SK-N-SH (cell line): ENCODE results near the gene GBX2. TPM values are rescaled to one million over a fixed set of nuclear protein-coding genes. Genes with fewer than 3 reads are reported as not detected.

Experiments
- CTCF ChIA-PET: fragments of 300-600, 350-600 bp; formaldehyde crosslinking; extraction: SDS; loops from one replicate; lab custom pipeline; 2021; lab: Yijun Ruan, JAX
- POLR2A ChIA-PET: fragments of 350-600 bp; sonication (Branson Sonifier 250); formaldehyde crosslinking; extraction: SDS; loops from one replicate; lab custom pipeline; 2020; ENCODE audit warnings: antibody characterized with exemption, inconsistent platforms; lab: Yijun Ruan, JAX
- DNase-seq: peaks from one replicate; pipeline ENCODE4 v3.0.0; 2012
- H2AFZ ChIP-seq: fragments of 200-600 bp; sonication (generic); 2 replicates; pipeline ENCODE4 v1.8.1; 2016; ENCODE audit warnings: antibody characterized with exemption, mild to moderate bottlenecking, low read depth
- H3F3A ChIP-seq: fragments of 200-600 bp; sonication (generic); replicated peaks from 2 replicates; pipeline ENCODE3; 2016; ENCODE audit warnings: antibody characterized with exemption, mild to moderate bottlenecking; ENCODE audit not compliant: insufficient read depth
- H3K27ac ChIP-seq, 2 experiments: fragments of 200-500 bp in 1 of 2; fragments of 200-600 bp in 1 of 2; sonication (Bioruptor generic) in 1 of 2; sonication (generic), shearing (Covaris generic) in 1 of 2; 2 replicates each; pipeline versions ENCODE4 v1.5.1 to v1.6.1; 2014 to 2016; ENCODE audit warnings: low read depth in 2 of 2, inconsistent platforms in 1 of 2, low read length in 1 of 2, mild to moderate bottlenecking in 1 of 2, mixed read lengths in 1 of 2
- H3K27me3 ChIP-seq: fragments of 200-600 bp; sonication (generic), shearing (Covaris generic); 2 replicates; pipeline ENCODE4 v1.6.1; 2016; ENCODE audit warnings: mixed run types; ENCODE audit not compliant: insufficient read depth
- H3K36me3 ChIP-seq, 2 experiments: fragments of 200-500 bp in 1 of 2; fragments of 200-600 bp in 1 of 2; sonication (Bioruptor generic) in 1 of 2; sonication (generic) in 1 of 2; replicated peaks in 1 of 2; 2 replicates each; pipeline versions ENCODE3 to v1.5.1; 2014 to 2016; ENCODE audit warnings: low read length in 1 of 2, mild to moderate bottlenecking in 1 of 2; ENCODE audit not compliant: insufficient read depth in 2 of 2, control insufficient read depth in 1 of 2
- H3K4me1 ChIP-seq, 2 experiments: fragments of 200-500 bp in 1 of 2; fragments of 200-600 bp in 1 of 2; sonication (Bioruptor generic) in 1 of 2; sonication (generic), shearing (Covaris generic) in 1 of 2; 2 replicates each; pipeline versions ENCODE4 v1.5.1 to v1.6.1; 2014 to 2016; ENCODE audit warnings: low read depth in 1 of 2, low read length in 1 of 2, mixed run types in 1 of 2; ENCODE audit not compliant: insufficient read depth in 2 of 2, control insufficient read depth in 1 of 2
- H3K4me2 ChIP-seq: fragments of 200-600 bp; sonication (generic), shearing (Covaris generic); 2 replicates; pipeline ENCODE4 v1.6.1; 2017; ENCODE audit warnings: mixed run types
- H3K4me3 ChIP-seq, 2 experiments: fragments of 200-500 bp in 1 of 2; fragments of 200-600 bp in 1 of 2; sonication (Bioruptor generic) in 1 of 2; sonication (generic), shearing (Covaris generic) in 1 of 2; 2 replicates each; pipeline versions ENCODE4 v1.5.1 to v1.8.1; 2014 to 2016; ENCODE audit warnings: low read depth in 2 of 2, inconsistent platforms in 1 of 2, low read length in 1 of 2, mild to moderate bottlenecking in 1 of 2, mixed read lengths in 1 of 2, moderate library complexity in 1 of 2
- H3K79me2 ChIP-seq: fragments of 200-600 bp; sonication (generic); 2 replicates; pipeline ENCODE4 v1.8.1; 2017; ENCODE audit warnings: mild to moderate bottlenecking; ENCODE audit not compliant: insufficient read depth
- H3K9ac ChIP-seq: fragments of 200-600 bp; sonication (generic); 2 replicates; pipeline ENCODE4 v1.6.1; 2017; ENCODE audit warnings: mixed run types
- H3K9me2 ChIP-seq: fragments of 200-600 bp; sonication (generic); 2 replicates; pipeline ENCODE4 v1.6.1; 2017; ENCODE audit warnings: mixed run types
- H3K9me3 ChIP-seq: fragments of 200-600 bp; sonication (generic); 2 replicates; pipeline ENCODE4 v1.6.1; 2017; ENCODE audit warnings: mixed run types, mild to moderate bottlenecking, moderate library complexity
- H4K20me1 ChIP-seq: fragments of 200-600 bp; sonication (generic); 2 replicates; pipeline ENCODE4 v1.6.1; 2017; ENCODE audit warnings: mild to moderate bottlenecking, mixed run types; ENCODE audit not compliant: insufficient read depth
- ELF1 ChIP-seq: IDR thresholded peaks from 2 replicates; pipeline ENCODE4 v1.4.0; 2012
- EP300 ChIP-seq, 2 experiments: IDR thresholded peaks; 2 replicates each; pipeline versions ENCODE4 v1.4.0 to v1.6.1; 2012; ENCODE audit warnings: borderline replicate concordance in 1 of 2, low read depth in 1 of 2, low read length in 1 of 2
- EZH2phosphoT487 ChIP-seq: fragments of 200-600 bp; sonication (generic); IDR thresholded peaks from 2 replicates; pipeline ENCODE4 v1.6.1; 2017; ENCODE audit warnings: low read depth, mixed run types, mild to moderate bottlenecking, antibody characterized with exemption, moderate library complexity, borderline replicate concordance
- FOXJ3 ChIP-seq: sonication (generic); formaldehyde crosslinking; IDR thresholded peaks from 2 replicates; pipeline ENCODE4 v1.5.1; 2020; ENCODE audit warnings: mild to moderate bottlenecking, missing genetic modification reagents
- FOXM1 ChIP-seq: IDR thresholded peaks from 2 replicates; pipeline ENCODE4 v1.4.0; 2012; ENCODE audit warnings: low read depth, mild to moderate bottlenecking
- JUND ChIP-seq: IDR thresholded peaks from 2 replicates; pipeline ENCODE4 v1.4.0; 2012
- POLR2AphosphoS5 ChIP-seq: IDR thresholded peaks from 2 replicates; pipeline ENCODE4 v1.6.1; 2012; ENCODE audit warnings: low read depth, low read length
- RAD21 ChIP-seq: IDR thresholded peaks from 2 replicates; pipeline ENCODE4 v1.6.1; 2012; ENCODE audit warnings: mild to moderate bottlenecking, low read length
- RXRA ChIP-seq: IDR thresholded peaks from 2 replicates; pipeline ENCODE4 v1.4.0; 2012; ENCODE audit warnings: low read depth, mild to moderate bottlenecking, borderline replicate concordance
- SIN3A ChIP-seq: IDR thresholded peaks from 2 replicates; pipeline ENCODE4 v1.6.1; 2012; ENCODE audit warnings: low read depth, mild to moderate bottlenecking, low read length, moderate library complexity, borderline replicate concordance
- TEAD4 ChIP-seq: IDR thresholded peaks from 2 replicates; pipeline ENCODE4 v1.4.0; 2012; ENCODE audit warnings: mild to moderate bottlenecking, borderline replicate concordance; ENCODE audit not compliant: insufficient read depth
- YY1 ChIP-seq: IDR thresholded peaks from 2 replicates; pipeline ENCODE4 v1.4.0; 2012; ENCODE audit warnings: low read depth, mild to moderate bottlenecking
- WGBS: methylation state at CpG from one replicate; pipeline ENCODE4 v1.1.6; 2017; ENCODE audit warnings: low lambda C conversion rate; 5-methylcytosine and 5-hydroxymethylcytosine counted together
- polyA plus RNA-seq, 3 experiments: library from polyadenylated mRNA; depleted of rRNA; stranded (reverse); fragments of >200 nt; gene quantifications; 2 replicates each; pipeline ENCODE4 v1.2.3, GENCODE V29; 2012
- TF ChIP-seq, protein P1 (sequence below): IDR thresholded peaks from 2 replicates; pipeline ENCODE4 v1.4.0; 2012; ENCODE audit warnings: low read depth
- TF ChIP-seq, protein P2 (sequence below): fragments of 150-350 bp; IDR thresholded peaks from 2 replicates; pipeline ENCODE4 v1.6.1; 2017; ENCODE audit warnings: antibody characterized with exemption, low read length, low read depth, borderline replicate concordance
- TF ChIP-seq, protein P3 (sequence below): IDR thresholded peaks from 2 replicates; pipeline ENCODE4 v1.6.1; 2012; ENCODE audit warnings: mild to moderate bottlenecking, low read depth, low read length, moderate library complexity
- TF ChIP-seq, protein P4 (sequence below): IDR thresholded peaks from 2 replicates; pipeline ENCODE4; 2012
- TF ChIP-seq, protein P5 (sequence below): IDR thresholded peaks from 2 replicates; pipeline ENCODE4 v1.4.0; 2012; ENCODE audit warnings: low read depth, borderline replicate concordance

GBX2 gene
- polyA plus RNA-seq, 1 of the 3 experiments (the other 2 are of a cell fraction) = 0.16 TPM

DNA sequence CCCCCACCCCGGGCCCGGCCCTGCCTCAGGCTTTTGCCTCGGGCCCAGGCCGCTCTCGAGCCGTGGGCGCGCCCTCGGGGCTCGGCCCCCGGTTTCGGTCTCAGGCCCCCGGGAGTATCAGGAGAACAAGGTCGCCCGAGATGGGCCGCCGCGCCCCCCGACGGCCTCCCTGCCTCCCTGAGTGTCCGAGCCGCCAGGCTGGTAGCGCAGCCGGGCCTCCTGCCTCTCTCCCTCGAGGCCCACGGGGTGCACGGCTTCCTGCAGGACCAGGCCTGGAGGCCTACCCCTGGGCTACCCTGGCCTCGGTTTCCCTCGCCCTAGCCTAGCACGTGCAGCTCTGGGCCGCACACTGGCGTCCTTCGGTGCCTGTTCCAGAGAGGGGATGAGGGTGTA is 8.4 kb downstream of the GBX2 start:
- 91% methylated on average over 14 of the region's 33 CpGs for WGBS
- Histone ChIP-seq H3K4me1 (peaks cover 0 to 6% of the 10 kb centered on the region in 2 experiments; a peak in 1 of 4 replicates), H4K20me1 (no peaks in the 10 kb centered on the region), H3K9ac (no peak overlapping the region), H3F3A (no peaks in the 10 kb centered on the region), H3K4me3 (no peak overlapping the region), H3K9me2 (no peaks in the 10 kb centered on the region), H3K27ac (no peak overlapping the region), H3K36me3 (no peaks in the 10 kb centered on the region), H2AFZ (no peak overlapping the region), H3K9me3 (no peaks in the 10 kb centered on the region), H3K27me3 (peaks cover 7% of the 10 kb centered on the region), H3K4me2 (no peak overlapping the region), H3K79me2 (no peaks in the 10 kb centered on the region)
- POLR2A ChIA-PET = no interaction called here
- no peak for TF ChIP-seq SIN3A
- no peak for TF ChIP-seq FOXM1
- no peak for TF ChIP-seq RXRA
- TF ChIP-seq FOXJ3 (CRISPR knock-in tag) = no peak
- TF ChIP-seq, protein P1, sequence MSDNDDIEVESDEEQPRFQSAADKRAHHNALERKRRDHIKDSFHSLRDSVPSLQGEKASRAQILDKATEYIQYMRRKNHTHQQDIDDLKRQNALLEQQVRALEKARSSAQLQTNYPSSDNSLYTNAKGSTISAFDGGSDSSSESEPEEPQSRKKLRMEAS = no peak
- TF ChIP-seq RAD21 = no peak
- TF ChIP-seq JUND = no peak
- TF ChIP-seq, protein P2, sequence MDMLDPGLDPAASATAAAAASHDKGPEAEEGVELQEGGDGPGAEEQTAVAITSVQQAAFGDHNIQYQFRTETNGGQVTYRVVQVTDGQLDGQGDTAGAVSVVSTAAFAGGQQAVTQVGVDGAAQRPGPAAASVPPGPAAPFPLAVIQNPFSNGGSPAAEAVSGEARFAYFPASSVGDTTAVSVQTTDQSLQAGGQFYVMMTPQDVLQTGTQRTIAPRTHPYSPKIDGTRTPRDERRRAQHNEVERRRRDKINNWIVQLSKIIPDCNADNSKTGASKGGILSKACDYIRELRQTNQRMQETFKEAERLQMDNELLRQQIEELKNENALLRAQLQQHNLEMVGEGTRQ = no peak
- TF ChIP-seq EP300 (IDR thresholded peaks at IDR 0.05; ENCODE audit: borderline replicate concordance in 1 of 2, low read depth in 1 of 2, low read length in 1 of 2) = no peak
- TF ChIP-seq, protein P3, sequence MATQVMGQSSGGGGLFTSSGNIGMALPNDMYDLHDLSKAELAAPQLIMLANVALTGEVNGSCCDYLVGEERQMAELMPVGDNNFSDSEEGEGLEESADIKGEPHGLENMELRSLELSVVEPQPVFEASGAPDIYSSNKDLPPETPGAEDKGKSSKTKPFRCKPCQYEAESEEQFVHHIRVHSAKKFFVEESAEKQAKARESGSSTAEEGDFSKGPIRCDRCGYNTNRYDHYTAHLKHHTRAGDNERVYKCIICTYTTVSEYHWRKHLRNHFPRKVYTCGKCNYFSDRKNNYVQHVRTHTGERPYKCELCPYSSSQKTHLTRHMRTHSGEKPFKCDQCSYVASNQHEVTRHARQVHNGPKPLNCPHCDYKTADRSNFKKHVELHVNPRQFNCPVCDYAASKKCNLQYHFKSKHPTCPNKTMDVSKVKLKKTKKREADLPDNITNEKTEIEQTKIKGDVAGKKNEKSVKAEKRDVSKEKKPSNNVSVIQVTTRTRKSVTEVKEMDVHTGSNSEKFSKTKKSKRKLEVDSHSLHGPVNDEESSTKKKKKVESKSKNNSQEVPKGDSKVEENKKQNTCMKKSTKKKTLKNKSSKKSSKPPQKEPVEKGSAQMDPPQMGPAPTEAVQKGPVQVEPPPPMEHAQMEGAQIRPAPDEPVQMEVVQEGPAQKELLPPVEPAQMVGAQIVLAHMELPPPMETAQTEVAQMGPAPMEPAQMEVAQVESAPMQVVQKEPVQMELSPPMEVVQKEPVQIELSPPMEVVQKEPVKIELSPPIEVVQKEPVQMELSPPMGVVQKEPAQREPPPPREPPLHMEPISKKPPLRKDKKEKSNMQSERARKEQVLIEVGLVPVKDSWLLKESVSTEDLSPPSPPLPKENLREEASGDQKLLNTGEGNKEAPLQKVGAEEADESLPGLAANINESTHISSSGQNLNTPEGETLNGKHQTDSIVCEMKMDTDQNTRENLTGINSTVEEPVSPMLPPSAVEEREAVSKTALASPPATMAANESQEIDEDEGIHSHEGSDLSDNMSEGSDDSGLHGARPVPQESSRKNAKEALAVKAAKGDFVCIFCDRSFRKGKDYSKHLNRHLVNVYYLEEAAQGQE = no peak
- TF ChIP-seq, protein P4, sequence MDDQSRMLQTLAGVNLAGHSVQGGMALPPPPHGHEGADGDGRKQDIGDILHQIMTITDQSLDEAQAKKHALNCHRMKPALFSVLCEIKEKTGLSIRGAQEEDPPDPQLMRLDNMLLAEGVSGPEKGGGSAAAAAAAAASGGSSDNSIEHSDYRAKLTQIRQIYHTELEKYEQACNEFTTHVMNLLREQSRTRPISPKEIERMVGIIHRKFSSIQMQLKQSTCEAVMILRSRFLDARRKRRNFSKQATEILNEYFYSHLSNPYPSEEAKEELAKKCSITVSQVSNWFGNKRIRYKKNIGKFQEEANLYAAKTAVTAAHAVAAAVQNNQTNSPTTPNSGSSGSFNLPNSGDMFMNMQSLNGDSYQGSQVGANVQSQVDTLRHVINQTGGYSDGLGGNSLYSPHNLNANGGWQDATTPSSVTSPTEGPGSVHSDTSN = no peak
- no peak for TF ChIP-seq TEAD4
- TF ChIP-seq, protein P5, sequence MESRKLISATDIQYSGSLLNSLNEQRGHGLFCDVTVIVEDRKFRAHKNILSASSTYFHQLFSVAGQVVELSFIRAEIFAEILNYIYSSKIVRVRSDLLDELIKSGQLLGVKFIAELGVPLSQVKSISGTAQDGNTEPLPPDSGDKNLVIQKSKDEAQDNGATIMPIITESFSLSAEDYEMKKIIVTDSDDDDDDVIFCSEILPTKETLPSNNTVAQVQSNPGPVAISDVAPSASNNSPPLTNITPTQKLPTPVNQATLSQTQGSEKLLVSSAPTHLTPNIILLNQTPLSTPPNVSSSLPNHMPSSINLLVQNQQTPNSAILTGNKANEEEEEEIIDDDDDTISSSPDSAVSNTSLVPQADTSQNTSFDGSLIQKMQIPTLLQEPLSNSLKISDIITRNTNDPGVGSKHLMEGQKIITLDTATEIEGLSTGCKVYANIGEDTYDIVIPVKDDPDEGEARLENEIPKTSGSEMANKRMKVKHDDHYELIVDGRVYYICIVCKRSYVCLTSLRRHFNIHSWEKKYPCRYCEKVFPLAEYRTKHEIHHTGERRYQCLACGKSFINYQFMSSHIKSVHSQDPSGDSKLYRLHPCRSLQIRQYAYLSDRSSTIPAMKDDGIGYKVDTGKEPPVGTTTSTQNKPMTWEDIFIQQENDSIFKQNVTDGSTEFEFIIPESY = no peak
- TF ChIP-seq YY1 = no peak
- no peak for TF ChIP-seq POLR2AphosphoS5
- no peak for TF ChIP-seq ELF1
- TF ChIP-seq EZH2phosphoT487 = no peak
- CTCF ChIA-PET = interaction anchor here (1.2 to 1.6 kb wide), 2 partner anchors 374 to 381 kb away, joined by 3 to 5 read pairs; no protein-coding TSS in a partner anchor
- DNase-seq = no peak
